ENCODE measurements around the gene GGA3.

GRCh38 chr17:75225016-75225415 lies 36.4 kb downstream of the GGA3 start:
- no peak for TF ChIP-seq CTCF (IDR thresholded peaks at IDR 0.05)
- TF ChIP-seq POLR2A (IDR thresholded peaks at IDR 0.05) = no peak
